ENCODE data around the gene NCDN. TPM values are rescaled to one million over a fixed set of nuclear protein-coding genes. Genes with fewer than 3 reads are reported as not detected.

NCDN gene
- total RNA-seq, 6 experiments from 2014 or later = 43.4 to 63.2 (median 49.0) TPM

DNA sequence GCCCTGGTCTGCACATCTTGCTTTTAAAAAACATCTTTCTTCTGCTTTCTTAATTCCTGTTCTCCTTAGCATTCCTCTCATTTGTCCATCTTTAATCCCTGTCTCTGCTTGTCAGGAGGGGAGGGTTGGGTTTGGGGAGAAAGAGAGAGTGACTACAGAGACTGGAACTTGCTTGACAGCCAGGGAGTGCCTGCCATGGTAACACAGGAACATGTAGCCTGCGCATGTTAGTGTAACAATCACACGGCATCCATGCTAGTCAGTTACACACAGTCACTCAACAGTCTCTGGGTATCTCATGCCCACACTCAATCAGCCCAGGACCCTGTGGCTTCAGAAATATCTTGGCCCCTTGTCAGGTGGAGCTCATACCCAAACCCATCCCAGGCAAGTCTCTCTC, 14.7 kb downstream of the NCDN start:
- Mint-ChIP-seq H3K27me3 (ENCODE audit: insufficient read depth) (peaks cover 26% of the 10 kb centered on the region), H3K36me3 (ENCODE audit: low read depth) (no peaks in the 10 kb centered on the region), H3K27ac (no peak overlapping the region), H3K4me1 (ENCODE audit: low read depth) (peaks cover 57% of the 10 kb centered on the region), H3K4me3 (no peak overlapping the region; the same call in 1 of the 2 replicates), H3K9me3 (no peaks in the 10 kb centered on the region)
- no peak for DNase-seq
- TF ChIP-seq CTCF (IDR thresholded peaks at IDR 0.05) = no peak

DNA sequence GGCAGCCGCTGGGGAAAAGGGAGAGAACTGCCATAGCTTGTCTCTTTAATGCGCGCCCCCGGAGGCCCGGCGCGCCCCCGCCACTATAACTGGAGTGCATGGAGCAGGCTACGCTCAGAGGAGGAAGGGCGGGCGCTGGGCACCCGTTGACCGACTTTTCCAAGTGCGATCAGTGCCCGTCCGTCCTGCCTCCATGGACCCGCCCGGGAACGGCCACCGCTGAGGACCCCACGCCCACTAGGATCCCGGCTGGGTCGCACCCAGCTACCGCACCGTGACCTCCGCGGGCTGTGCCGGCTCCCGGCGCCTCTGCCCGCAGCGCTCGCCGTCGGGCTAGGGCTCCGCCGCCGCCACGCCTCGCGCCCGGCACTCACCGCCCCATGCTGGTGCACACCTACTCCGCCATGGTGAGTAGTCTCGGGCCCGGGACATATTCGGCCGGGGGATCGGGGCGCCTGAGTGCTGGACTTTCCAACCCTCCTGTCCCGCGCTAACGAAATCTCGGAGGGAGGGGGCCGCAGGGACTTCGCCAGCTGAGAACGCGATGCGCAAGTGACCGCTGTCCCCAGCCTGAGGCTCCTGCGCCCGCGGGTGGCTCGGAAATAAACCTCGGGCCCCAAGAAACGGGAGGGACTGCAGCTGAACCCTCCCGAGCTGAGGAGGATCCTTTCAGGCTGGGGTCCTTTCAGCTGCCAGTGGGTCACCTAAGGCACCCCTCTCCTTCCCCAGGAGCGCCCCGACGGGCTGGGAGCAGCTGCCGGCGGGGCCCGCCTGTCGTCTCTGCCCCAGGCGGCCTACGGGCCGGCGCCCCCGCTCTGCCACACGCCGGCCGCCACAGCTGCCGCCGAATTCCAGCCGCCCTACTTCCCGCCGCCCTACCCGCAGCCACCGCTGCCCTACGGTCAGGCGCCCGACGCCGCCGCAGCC, 15.9 kb downstream of the NCDN start, which contains the start of gene TFAP2E:
TFAP2E (plus strand) TSS at position 117 of the 927 bp plus-strand sequence; CDS start at position 381, 264 bp downstream.
- no peak for DNase-seq
- Mint-ChIP-seq H3K4me1 (ENCODE audit: low read depth) (peaks cover 54% of the 10 kb centered on the region), H3K36me3 (ENCODE audit: low read depth) (no peaks in the 10 kb centered on the region), H3K27ac (no peak within 1 kb of the TSS), H3K4me3 (peak within 1 kb of the TSS; percentile 51; the same call in 1 of the 2 replicates), H3K9me3 (no peaks in the 10 kb centered on the region), H3K27me3 (ENCODE audit: insufficient read depth) (peaks cover 26% of the 10 kb centered on the region)
- TF ChIP-seq CTCF (IDR thresholded peaks at IDR 0.05) = no peak

DNA sequence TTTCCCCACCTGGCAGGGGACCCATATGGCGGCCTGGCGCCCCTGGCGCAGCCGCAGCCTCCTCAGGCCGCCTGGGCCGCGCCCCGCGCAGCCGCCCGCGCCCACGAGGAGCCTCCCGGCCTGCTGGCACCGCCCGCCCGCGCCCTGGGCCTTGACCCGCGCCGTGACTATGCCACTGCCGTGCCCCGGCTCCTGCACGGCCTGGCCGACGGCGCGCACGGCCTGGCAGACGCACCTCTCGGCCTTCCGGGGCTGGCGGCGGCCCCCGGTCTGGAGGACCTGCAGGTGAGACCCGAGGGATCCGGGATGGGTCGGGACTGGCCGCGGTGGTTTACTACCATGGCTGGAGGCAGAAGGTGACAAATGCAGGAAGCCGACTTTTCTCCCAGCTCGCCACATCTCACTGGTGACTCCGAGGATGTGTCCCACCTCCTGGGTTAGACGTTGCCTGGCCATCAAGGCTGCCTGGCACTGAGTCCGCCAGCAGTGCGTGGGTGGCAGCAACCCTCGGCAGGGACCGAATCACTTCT, 16.6 kb downstream of the NCDN start:
- no peak for TF ChIP-seq CTCF (IDR thresholded peaks at IDR 0.05)
- no peak overlapping the region for H3K4me3 Mint-ChIP-seq
- peaks cover 26% of the 10 kb centered on the region for H3K27me3 Mint-ChIP-seq (ENCODE audit: insufficient read depth)
- H3K27ac Mint-ChIP-seq = no peak overlapping the region
- DNase-seq = no peak
- H3K9me3 Mint-ChIP-seq = no peaks in the 10 kb centered on the region
- peaks cover 47% of the 10 kb centered on the region for H3K4me1 Mint-ChIP-seq (ENCODE audit: low read depth)
- H3K36me3 Mint-ChIP-seq (ENCODE audit: low read depth) = no peaks in the 10 kb centered on the region

DNA sequence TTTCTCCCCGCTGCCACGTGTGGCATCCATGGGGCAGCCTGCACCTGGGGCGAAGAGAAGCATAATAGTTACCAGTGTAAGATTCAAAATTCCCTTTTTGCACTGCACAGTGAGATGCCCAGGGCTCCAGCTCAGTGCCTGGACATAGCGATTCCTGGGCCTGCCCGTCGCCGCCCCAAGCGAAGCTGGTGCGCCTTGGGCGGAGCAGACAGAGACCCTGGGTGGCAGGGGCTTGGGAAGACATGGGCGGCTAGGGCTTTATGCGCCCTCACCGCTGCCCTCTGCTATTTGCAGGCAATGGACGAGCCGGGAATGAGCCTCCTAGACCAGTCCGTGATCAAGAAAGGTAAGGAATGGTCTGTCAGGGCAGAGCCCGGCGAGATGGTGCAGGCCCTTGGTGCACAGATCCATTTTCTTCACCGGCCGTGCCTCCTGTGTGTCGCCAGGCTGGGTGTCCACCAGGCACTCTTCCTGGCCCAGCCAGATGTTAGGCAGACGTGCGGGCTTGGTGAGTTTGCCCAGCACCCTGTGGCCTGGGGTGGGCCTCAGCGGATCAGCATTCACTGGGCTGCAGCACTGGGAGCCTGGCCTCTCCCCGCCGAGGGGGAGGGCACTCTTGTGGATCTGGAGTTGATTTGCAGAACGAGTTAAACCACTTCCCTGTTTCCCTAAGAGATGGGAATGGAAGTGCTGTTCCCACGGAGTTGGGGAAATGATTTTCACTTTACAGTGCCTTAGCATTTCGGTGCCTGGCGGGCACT, 17.2 kb downstream of the NCDN start:
- H3K4me3 Mint-ChIP-seq = no peak overlapping the region

More for the DNA sequence above, 17.2 kb downstream of the NCDN start:
- DNase-seq = no peak
- no peaks in the 10 kb centered on the region for H3K36me3 Mint-ChIP-seq (ENCODE audit: low read depth)
- H3K27me3 Mint-ChIP-seq (ENCODE audit: insufficient read depth) = peaks cover 26% of the 10 kb centered on the region
- no peak overlapping the region for H3K27ac Mint-ChIP-seq
- TF ChIP-seq CTCF (IDR thresholded peaks at IDR 0.05) = no peak
- peaks cover 41% of the 10 kb centered on the region for H3K4me1 Mint-ChIP-seq (ENCODE audit: low read depth)
- no peaks in the 10 kb centered on the region for H3K9me3 Mint-ChIP-seq

All from HFFc6 (cell line).